HepG2 (cell line): ENCODE data around the gene RPS25. TPM values are rescaled to one million over a fixed set of nuclear protein-coding genes. Genes with fewer than 3 reads are reported as not detected.
"Not testable (repeated sequence)": the region's sequence is repeated elsewhere in the genome, so short reads cannot be mapped to it uniquely, and the experiment has no call there.

Experiments used
- ATAC-seq: fragments of 200-7000 bp; cut with Tn5 transposase; 3 replicates; pipeline ENCODE4 v1.9.1; 2020; ENCODE audit warnings: mild to moderate bottlenecking, moderate library complexity
- BruUV-seq: library from RNA; stranded (reverse); fragments of 400-500 nt; replicated peaks from 2 replicates; lab custom pipeline; 2021; lab: Mats Ljungman, UMichigan
- CTCF ChIA-PET: fragments of 300-600 bp; formaldehyde crosslinking; extraction: SDS; loops from one replicate; lab custom pipeline; 2021; ENCODE audit warnings: low total read pairs, inconsistent platforms, low intra/inter-chr PET ratio; lab: Yijun Ruan, JAX
- POLR2A ChIA-PET: fragments of 350-600 bp; sonication (Branson Sonifier 250); formaldehyde crosslinking; loops from one replicate; lab custom pipeline; 2020; ENCODE audit warnings: antibody characterized with exemption, inconsistent platforms; lab: Yijun Ruan, JAX
- DNase-seq: peaks from one replicate; pipeline ENCODE4 v3.0.0-alpha.2; 2015; ENCODE audit warnings: low spot score
- FAIRE-seq: peaks from 3 replicates; lab custom pipeline; 2011; peaks lifted over from hg19 to GRCh38; lab: Jason Lieb, UNC
- H2AFZ ChIP-seq: one replicate; pipeline ENCODE4 v1.6.1; 2011; ENCODE audit warnings: low read length, inconsistent platforms
- H3K27ac ChIP-seq: fragments of 300-600 bp; 3 replicates; pipeline ENCODE4 v1.8.0; 2011; ENCODE audit warnings: mixed run types, mild to moderate bottlenecking, mixed read lengths, low read length, inconsistent platforms; ENCODE audit not compliant: insufficient read depth; ENCODE audit errors: extremely low read length
- H3K27me3 ChIP-seq, 2 experiments: fragments of 200-600 bp in 1 of 2; 2 replicates in 1 of 2; 3 replicates in 1 of 2; pipeline versions ENCODE4 v1.6.0 to v1.8.0; 2011; ENCODE audit warnings: low read length in 2 of 2, mild to moderate bottlenecking in 2 of 2, moderate library complexity in 2 of 2, inconsistent platforms in 1 of 2; ENCODE audit not compliant: insufficient read depth in 2 of 2, control insufficient read depth in 1 of 2
- H3K36me3 ChIP-seq, 2 experiments: fragments of 200-600 bp in 1 of 2; replicated peaks in 1 of 2; 2 replicates in 1 of 2; 3 replicates in 1 of 2; pipeline versions ENCODE4 v1.5.1 to v1.8.0; 2011; ENCODE audit warnings: low read length in 2 of 2, inconsistent platforms in 1 of 2; ENCODE audit not compliant: insufficient read depth in 2 of 2, control insufficient read depth in 1 of 2
- H3K4me1 ChIP-seq: 2 replicates; pipeline ENCODE4 v1.5.1; 2012; ENCODE audit warnings: low read length, inconsistent platforms; ENCODE audit not compliant: insufficient read depth
- H3K4me2 ChIP-seq: 2 replicates; pipeline ENCODE4 v1.6.0; 2011; ENCODE audit warnings: low read depth, low read length, inconsistent platforms
- H3K4me3 ChIP-seq, 3 experiments: fragments of 200-600 bp in 1 of 3; sonication (generic), shearing (Covaris generic) in 1 of 3; replicated peaks in 1 of 3; 2 replicates each; pipeline ENCODE4 v1.5.1; 2011 to 2016; ENCODE audit warnings: low read length in 3 of 3, inconsistent platforms in 2 of 3, low read depth in 2 of 3, mild to moderate bottlenecking in 2 of 3, control low read depth in 1 of 3, mixed read lengths in 1 of 3; ENCODE audit not compliant: insufficient read depth in 1 of 3
- H3K79me2 ChIP-seq: one replicate; pipeline ENCODE4 v1.6.1; 2011; ENCODE audit warnings: low read length, inconsistent platforms; ENCODE audit not compliant: insufficient read depth
- H3K9ac ChIP-seq: 2 replicates; pipeline ENCODE4 v1.6.0; 2011; ENCODE audit warnings: mild to moderate bottlenecking, low read depth, low read length, inconsistent platforms; ENCODE audit not compliant: insufficient read depth
- H3K9me3 ChIP-seq: 2 replicates; pipeline ENCODE4 v1.5.1; 2012; ENCODE audit warnings: mild to moderate bottlenecking, low read length
- H4K20me1 ChIP-seq: 2 replicates; pipeline ENCODE4 v1.6.0; 2011; ENCODE audit warnings: inconsistent platforms, mild to moderate bottlenecking, low read length, moderate library complexity; ENCODE audit not compliant: insufficient read depth
- KLF6 ChIP-seq: IDR thresholded peaks from 2 replicates; pipeline ENCODE4 v1.8.0; 2016; ENCODE audit warnings: missing biosample characterization, missing genetic modification reagents
- NFIC ChIP-seq: IDR thresholded peaks from 2 replicates; pipeline ENCODE4 v1.6.1; 2012; ENCODE audit warnings: mild to moderate bottlenecking, low read length, inconsistent platforms
- RBFOX2 ChIP-seq: fragments of 200-400 bp; formaldehyde crosslinking; IDR thresholded peaks from 2 replicates; pipeline ENCODE4 v1.6.1; 2017; ENCODE audit warnings: low read depth, mild to moderate bottlenecking, low read length
- STAT5B ChIP-seq: sonication (generic); formaldehyde crosslinking; IDR thresholded peaks from 2 replicates; pipeline ENCODE4 v1.4.0; 2020; ENCODE audit warnings: missing genetic modification reagents
- ZKSCAN8 ChIP-seq: IDR thresholded peaks from 2 replicates; pipeline ENCODE4 v1.6.1; 2016; ENCODE audit warnings: borderline replicate concordance, missing genetic modification reagents, missing compliant biosample characterization
- ZNF17 ChIP-seq: sonication (generic); formaldehyde crosslinking; IDR thresholded peaks from 2 replicates; pipeline ENCODE4 v1.5.0; 2020; ENCODE audit warnings: mild to moderate bottlenecking, missing genetic modification reagents
- ZNF674 ChIP-seq: sonication (generic); formaldehyde crosslinking; IDR thresholded peaks from 2 replicates; pipeline ENCODE4 v1.5.0; 2020; ENCODE audit warnings: low read depth, mild to moderate bottlenecking, missing genetic modification reagents
- ZNF7 ChIP-seq: IDR thresholded peaks from 2 replicates; pipeline ENCODE4 v1.6.1; 2016; ENCODE audit warnings: missing biosample characterization, missing genetic modification reagents
- ZNF775 ChIP-seq: sonication (generic); formaldehyde crosslinking; IDR thresholded peaks from 2 replicates; pipeline ENCODE4 v1.4.0; 2020; ENCODE audit warnings: missing genetic modification reagents, mild to moderate bottlenecking, moderate library complexity, borderline replicate concordance
- ZNF792 ChIP-seq: IDR thresholded peaks from 2 replicates; pipeline ENCODE4 v1.6.1; 2016
- ZNF816 ChIP-seq: sonication (generic); formaldehyde crosslinking; IDR thresholded peaks from 2 replicates; pipeline ENCODE4 v1.8.0; 2022; ENCODE audit warnings: missing genetic modification reagents, mild to moderate bottlenecking, borderline replicate concordance
- whole genome bisulfite sequencing: methylation state at CpG from one replicate; pipeline ENCODE4 v1.1.6; 2017; ENCODE audit warnings: low lambda C conversion rate; 5-methylcytosine and 5-hydroxymethylcytosine counted together
- in situ Hi-C: cut with HindIII; loops from 2 replicates; pipeline ENCODE4 v1.10.0; 2017; ENCODE audit warnings: low pct_unique_long_range_greater_than_20kb; ENCODE audit not compliant: extremely low pct_ligation_motif_present
- intact Hi-C: fragments of 100-400 bp; cut with micrococcal nuclease; formaldehyde crosslinking; loops from one replicate; pipeline ENCODE4 v1.10.0; 2022; ENCODE audit not compliant: unreplicated experiment
- polyA plus RNA-seq, 8 experiments: library from polyadenylated mRNA; depleted of rRNA in 3 of 8; stranded (reverse) in 7 of 8; unstranded in 1 of 8; fragments of >200 nt; fragmentation: Illumina TruSeq in 4 of 8; extraction: Trizol in 4 of 8; gene quantifications; 2 replicates each; pipeline versions ENCODE4 v1.2.1 to v1.2.3, GENCODE V29; 2011 to 2016; ENCODE audit warnings: low read depth in 4 of 8, missing spikeins in 1 of 8, mixed read lengths in 1 of 8; ENCODE audit not compliant: insufficient read depth in 1 of 8
- total RNA-seq, 5 experiments: library from RNA; depleted of rRNA; stranded (reverse); fragments of >200 nt; fragmentation: Illumina TruSeq; extraction: Trizol; gene quantifications; 2 replicates each; pipeline ENCODE4 v1.2.3, GENCODE V29; 2016; ENCODE audit warnings: low read depth in 1 of 5

Gene RPS25
- total and polyA plus RNA-seq, 2 of the 13 experiments (the other 11 are each of a cell fraction or from before 2014, with no cell fraction given): 839 to 1,415 TPM

- in situ Hi-C loops: no loop called here
- Histone ChIP-seq H3K79me2 (no peaks in the 10 kb centered on the region), H3K4me1 (no peaks in the 10 kb centered on the region), H3K9ac (no peak overlapping the region), H3K4me3 (no peak overlapping the region), H3K27ac (no peak overlapping the region), H3K36me3 (no peaks in the 10 kb centered on the region), H4K20me1 (no peaks in the 10 kb centered on the region), H3K9me3 (no peaks in the 10 kb centered on the region), H2AFZ (no peak overlapping the region), H3K4me2 (no peak overlapping the region), H3K27me3 (no peaks in the 10 kb centered on the region)
- no peak for TF ChIP-seq NFIC
- no peak for TF ChIP-seq STAT5B
- TF ChIP-seq ZKSCAN8 (CRISPR knock-in tag): no peak
- FAIRE-seq (no peak), DNase-seq (no peak), ATAC-seq (no peak)
- BruUV-seq: no TSS peak
- ChIA-PET POLR2A (interaction anchor here (0.7 kb wide), 1 partner anchor 42 kb away, joined by 4 read pairs; the partner anchor contains the start of gene SLC37A4), CTCF (no interaction called here)
- 87% methylated on average over 5 of the region's 5 CpGs for WGBS
- intact Hi-C loops: no loop called here
Observed at GRCh38 chr11:118988280-118988679, 29.9 kb downstream of the RPS25 start.

- H2AFZ ChIP-seq: no peak overlapping the region
- no peaks in the 10 kb centered on the region for H3K79me2 ChIP-seq
- no TSS peak for BruUV-seq
- H3K4me1 ChIP-seq: no peaks in the 10 kb centered on the region
- no peak overlapping the region for H3K4me3 ChIP-seq
- H4K20me1 ChIP-seq: no peaks in the 10 kb centered on the region
- DNase-seq: no peak
- no peak for FAIRE-seq
- H3K27ac ChIP-seq: no peak overlapping the region
- no peak overlapping the region for H3K4me2 ChIP-seq
- no peak; the same call in 1 of the 3 replicates for ATAC-seq
- H3K9me3 ChIP-seq: no peaks in the 10 kb centered on the region
- intact Hi-C loops (no loop called here), in situ Hi-C loops (no loop called here)
- peaks cover 0 to 9% of the 10 kb centered on the region in 2 experiments; a peak in 2 of 5 replicates for H3K27me3 ChIP-seq
- 86% methylated on average over 2 of the region's 2 CpGs for whole genome bisulfite sequencing
- no peak overlapping the region for H3K9ac ChIP-seq
- CTCF ChIA-PET: no interaction called here
- no peaks in the 10 kb centered on the region for H3K36me3 ChIP-seq
- POLR2A ChIA-PET: no interaction called here
- no peak for TF ChIP-seq ZNF674 (CRISPR knock-in tag)
- no peak for TF ChIP-seq KLF6 (CRISPR knock-in tag)
- TF ChIP-seq ZNF7 (CRISPR knock-in tag): no peak
- TF ChIP-seq RBFOX2: no peak
- TF ChIP-seq ZNF792: no peak
- no peak for TF ChIP-seq ZNF775
- no peak for TF ChIP-seq ZNF816 (CRISPR knock-in tag)
- no peak for TF ChIP-seq ZNF17 (CRISPR knock-in tag)
Observed at GRCh38 chr11:118984825-118985224, 33.3 kb downstream of the RPS25 start.

DNA sequence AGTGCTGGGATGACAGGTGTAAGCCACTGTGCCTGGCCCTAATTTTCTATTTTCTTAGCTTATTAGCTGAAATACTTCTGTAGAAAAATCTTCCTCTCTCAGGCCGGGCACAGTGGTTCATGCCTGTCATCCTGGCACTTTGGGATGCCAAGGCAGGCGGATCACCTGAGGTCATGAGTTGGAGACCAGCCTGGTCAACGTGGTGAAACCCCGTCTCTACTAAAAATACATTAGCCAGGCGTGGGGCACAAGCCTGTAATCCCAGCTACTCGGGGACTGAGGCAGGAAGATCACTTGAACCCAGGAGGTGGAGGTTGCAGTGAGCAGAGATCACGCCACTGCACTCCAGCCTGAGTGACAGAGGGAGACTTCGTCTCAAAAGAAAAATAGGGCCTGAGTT is 33.8 kb downstream of the RPS25 start:
- H3K4me2 ChIP-seq, DNase-seq, H3K4me1 ChIP-seq, H2AFZ ChIP-seq, H3K27ac ChIP-seq, ATAC-seq, H3K79me2 ChIP-seq, H4K20me1 ChIP-seq, H3K4me3 ChIP-seq, in situ Hi-C loops, H3K36me3 ChIP-seq, intact Hi-C loops, POLR2A ChIA-PET, CTCF ChIA-PET, FAIRE-seq, H3K9ac ChIP-seq, BruUV-seq, H3K9me3 ChIP-seq: not testable (repeated sequence)
- peaks cover 0 to 12% of the 10 kb centered on the region in 2 experiments; a peak in 2 of 5 replicates for H3K27me3 ChIP-seq
- WGBS: 68% methylated on average over 8 of the region's 8 CpGs
